ENCODE measurements around the gene BAZ2B. TPM values are rescaled to one million over a fixed set of nuclear protein-coding genes. Genes with fewer than 3 reads are reported as not detected.

BAZ2B gene, protein sequence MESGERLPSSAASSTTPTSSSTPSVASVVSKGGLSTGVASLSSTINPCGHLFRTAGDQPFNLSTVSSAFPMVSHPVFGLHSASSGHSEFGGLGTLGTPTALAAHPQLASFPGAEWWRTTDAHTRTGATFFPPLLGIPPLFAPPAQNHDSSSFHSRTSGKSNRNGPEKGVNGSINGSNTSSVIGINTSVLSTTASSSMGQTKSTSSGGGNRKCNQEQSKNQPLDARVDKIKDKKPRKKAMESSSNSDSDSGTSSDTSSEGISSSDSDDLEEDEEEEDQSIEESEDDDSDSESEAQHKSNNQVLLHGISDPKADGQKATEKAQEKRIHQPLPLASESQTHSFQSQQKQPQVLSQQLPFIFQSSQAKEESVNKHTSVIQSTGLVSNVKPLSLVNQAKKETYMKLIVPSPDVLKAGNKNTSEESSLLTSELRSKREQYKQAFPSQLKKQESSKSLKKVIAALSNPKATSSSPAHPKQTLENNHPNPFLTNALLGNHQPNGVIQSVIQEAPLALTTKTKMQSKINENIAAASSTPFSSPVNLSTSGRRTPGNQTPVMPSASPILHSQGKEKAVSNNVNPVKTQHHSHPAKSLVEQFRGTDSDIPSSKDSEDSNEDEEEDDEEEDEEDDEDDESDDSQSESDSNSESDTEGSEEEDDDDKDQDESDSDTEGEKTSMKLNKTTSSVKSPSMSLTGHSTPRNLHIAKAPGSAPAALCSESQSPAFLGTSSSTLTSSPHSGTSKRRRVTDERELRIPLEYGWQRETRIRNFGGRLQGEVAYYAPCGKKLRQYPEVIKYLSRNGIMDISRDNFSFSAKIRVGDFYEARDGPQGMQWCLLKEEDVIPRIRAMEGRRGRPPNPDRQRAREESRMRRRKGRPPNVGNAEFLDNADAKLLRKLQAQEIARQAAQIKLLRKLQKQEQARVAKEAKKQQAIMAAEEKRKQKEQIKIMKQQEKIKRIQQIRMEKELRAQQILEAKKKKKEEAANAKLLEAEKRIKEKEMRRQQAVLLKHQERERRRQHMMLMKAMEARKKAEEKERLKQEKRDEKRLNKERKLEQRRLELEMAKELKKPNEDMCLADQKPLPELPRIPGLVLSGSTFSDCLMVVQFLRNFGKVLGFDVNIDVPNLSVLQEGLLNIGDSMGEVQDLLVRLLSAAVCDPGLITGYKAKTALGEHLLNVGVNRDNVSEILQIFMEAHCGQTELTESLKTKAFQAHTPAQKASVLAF (N-terminal part only)
- total RNA-seq: 138 TPM

DNA sequence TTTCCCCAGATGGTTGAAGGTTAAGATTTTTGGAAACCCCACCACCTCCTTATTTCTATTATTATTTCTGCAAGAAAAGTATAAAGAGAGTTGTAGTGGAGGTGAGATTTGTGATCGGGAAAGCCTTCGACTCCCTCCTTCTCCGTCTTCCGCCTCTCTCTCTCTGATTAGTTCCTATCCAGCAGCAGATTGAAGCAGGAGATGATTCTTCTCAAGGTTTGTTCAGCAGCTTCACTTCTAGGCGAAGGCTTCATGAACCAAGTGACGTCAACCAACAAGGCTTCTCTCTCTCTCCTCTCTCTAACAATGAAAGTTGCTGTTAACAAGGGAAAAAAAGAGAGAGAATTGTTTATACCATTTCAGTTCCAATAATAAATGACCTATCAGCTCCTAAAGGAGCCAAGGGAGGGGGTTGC lies at the start of gene BAZ2B:
BAZ2B (minus strand) TSS at position 263 of the 416 bp plus-strand sequence. CDS start 137,829 bp downstream, outside the sequence.

DNA sequence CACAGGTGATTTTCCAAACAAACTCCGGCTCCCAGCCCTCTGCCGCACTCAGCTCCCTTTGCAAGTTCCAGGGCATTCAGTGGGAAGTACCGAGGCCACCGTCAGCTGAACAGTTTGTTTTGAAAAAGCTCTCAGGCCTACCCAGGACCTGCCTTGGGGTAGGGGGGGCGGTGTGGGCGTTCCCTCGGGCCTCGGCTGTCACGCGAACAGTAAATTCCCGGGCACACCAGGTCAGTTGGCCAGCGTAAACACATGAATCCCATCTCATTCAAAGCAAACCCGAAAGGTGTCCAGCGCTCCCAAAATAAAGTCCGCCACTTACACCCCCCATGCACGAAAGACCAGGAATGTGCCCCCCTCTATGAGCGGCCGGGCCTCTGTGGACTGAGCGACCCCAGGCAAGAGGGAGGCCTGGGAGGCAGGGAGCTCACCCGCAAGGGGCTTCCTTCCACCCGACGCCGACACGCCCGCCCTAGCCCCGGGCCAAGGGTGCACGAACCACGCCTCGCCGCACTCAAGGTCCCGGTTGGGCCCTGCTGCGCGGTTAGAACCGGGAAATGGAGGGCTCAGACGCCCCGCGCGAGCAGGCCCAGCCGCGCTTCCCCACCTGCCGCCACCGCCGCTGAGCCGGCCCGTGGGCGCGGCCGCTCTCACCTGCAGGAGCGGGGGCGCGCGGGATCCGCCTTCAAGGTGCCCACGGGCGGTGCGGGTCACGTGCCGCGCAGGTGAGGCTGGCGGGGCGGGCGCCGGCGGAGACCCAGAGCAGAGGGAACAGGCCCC lies 330.2 kb downstream of the BAZ2B start, which contains the start of gene WDSUB1:
WDSUB1 (minus strand) TSS at position 775 of the 780 bp plus-strand sequence. CDS start 3,634 bp downstream, outside the sequence.

Small RNA genes within 50 kb of the gene (small RNA-seq; reads per million reads assigned to genes)
- gene RF00019 (ENCODE audit: low replicate concordance): not detected

Other genes with a start within 250 kb of the BAZ2B start
- gene MARCHF7, start 96.0 kb upstream of the BAZ2B start, total RNA-seq: 114 TPM
- 19.2 TPM for gene CD302, start 181.7 kb upstream of the BAZ2B start, total RNA-seq

Measured in metanephros (tissue), 2 donors.